Astrocyte (in vitro differentiated cells and primary cell): ENCODE data around the gene FAM193B. TPM values are rescaled to one million over a fixed set of nuclear protein-coding genes. Genes with fewer than 3 reads are reported as not detected.

Experiments used
- DNase-seq: peaks from one replicate; pipeline ENCODE4 v3.0.0-alpha.2; 2010; ENCODE audit warnings: low read depth
- FAIRE-seq: peaks from 2 replicates; lab custom pipeline; 2011; peaks lifted over from hg19 to GRCh38; lab: Jason Lieb, UNC
- H2AFZ ChIP-seq: 2 replicates; pipeline ENCODE4 v1.6.0; 2012; ENCODE audit warnings: low read depth, low read length, inconsistent platforms
- H3K27ac ChIP-seq: 2 replicates; pipeline ENCODE4 v1.5.1; 2011; ENCODE audit warnings: low read depth, low read length, inconsistent platforms
- H3K27me3 ChIP-seq: 2 replicates; pipeline ENCODE4 v1.6.0; 2011; ENCODE audit warnings: low read length, inconsistent platforms; ENCODE audit not compliant: insufficient read depth
- H3K36me3 ChIP-seq: 2 replicates; pipeline ENCODE4 v1.5.1; 2011; ENCODE audit warnings: low read length, inconsistent platforms; ENCODE audit not compliant: insufficient read depth
- H3K4me1 ChIP-seq: 2 replicates; pipeline ENCODE4 v1.5.1; 2011; ENCODE audit warnings: low read length, inconsistent platforms; ENCODE audit not compliant: insufficient read depth
- H3K4me2 ChIP-seq: 2 replicates; pipeline ENCODE4 v1.6.0; 2012; ENCODE audit warnings: low read length, inconsistent platforms
- H3K4me3 ChIP-seq: 2 replicates; pipeline ENCODE4 v1.5.1; 2011; ENCODE audit warnings: low read depth, mild to moderate bottlenecking, low read length, inconsistent platforms; ENCODE audit not compliant: insufficient read depth
- H3K79me2 ChIP-seq: 2 replicates; pipeline ENCODE4 v1.6.0; 2012; ENCODE audit warnings: mild to moderate bottlenecking, low read length, inconsistent platforms; ENCODE audit not compliant: insufficient read depth
- H3K9ac ChIP-seq: 2 replicates; pipeline ENCODE4 v1.6.0; 2012; ENCODE audit warnings: mild to moderate bottlenecking, low read length, inconsistent platforms
- H3K9me3 ChIP-seq: 2 replicates; pipeline ENCODE4 v1.5.1; 2012; ENCODE audit warnings: low read depth, mild to moderate bottlenecking, low read length, inconsistent platforms; ENCODE audit not compliant: insufficient read depth
- H4K20me1 ChIP-seq: 2 replicates; pipeline ENCODE4 v1.6.0; 2012; ENCODE audit warnings: low read length, inconsistent platforms; ENCODE audit not compliant: insufficient read depth
- H3K27ac Mint-ChIP-seq: one replicate; pipeline ENCODE4 v1.8.0; 2021; ENCODE audit warnings: mild to moderate bottlenecking, mixed read lengths; ENCODE audit not compliant: unreplicated experiment
- H3K27me3 Mint-ChIP-seq: one replicate; pipeline ENCODE4 v1.8.0; 2021; ENCODE audit warnings: low read depth, mixed read lengths; ENCODE audit not compliant: unreplicated experiment
- H3K36me3 Mint-ChIP-seq: one replicate; pipeline ENCODE4 v1.8.0; 2021; ENCODE audit warnings: low read depth, mixed read lengths; ENCODE audit not compliant: unreplicated experiment
- H3K4me1 Mint-ChIP-seq: one replicate; pipeline ENCODE4 v1.8.0; 2021; ENCODE audit warnings: low read depth, mixed read lengths; ENCODE audit not compliant: unreplicated experiment
- H3K4me3 Mint-ChIP-seq: one replicate; pipeline ENCODE4 v1.8.0; 2021; ENCODE audit warnings: mild to moderate bottlenecking, moderate library complexity, mixed read lengths; ENCODE audit not compliant: unreplicated experiment
- H3K9me3 Mint-ChIP-seq: one replicate; pipeline ENCODE4 v1.8.0; 2021; ENCODE audit warnings: mild to moderate bottlenecking, mixed read lengths; ENCODE audit not compliant: unreplicated experiment
- EZH2 ChIP-seq: IDR thresholded peaks from 2 replicates; pipeline ENCODE4 v1.6.1; 2012; ENCODE audit warnings: mild to moderate bottlenecking, low read length, inconsistent platforms; ENCODE audit not compliant: insufficient read depth
- total RNA-seq: library from RNA; stranded (reverse); gene quantifications from 2 replicates; pipeline ENCODE4 v1.2.1, GENCODE V29; 2021
- TF ChIP-seq, protein P1 (sequence below): IDR thresholded peaks from 2 replicates; pipeline ENCODE4 v1.5.1; 2011; ENCODE audit warnings: low read depth, mild to moderate bottlenecking, inconsistent platforms, low read length, moderate library complexity; ENCODE audit not compliant: insufficient read depth

FAM193B gene
- total RNA-seq, 1 donor from 2014 or later, result 48.3 TPM

DNA sequence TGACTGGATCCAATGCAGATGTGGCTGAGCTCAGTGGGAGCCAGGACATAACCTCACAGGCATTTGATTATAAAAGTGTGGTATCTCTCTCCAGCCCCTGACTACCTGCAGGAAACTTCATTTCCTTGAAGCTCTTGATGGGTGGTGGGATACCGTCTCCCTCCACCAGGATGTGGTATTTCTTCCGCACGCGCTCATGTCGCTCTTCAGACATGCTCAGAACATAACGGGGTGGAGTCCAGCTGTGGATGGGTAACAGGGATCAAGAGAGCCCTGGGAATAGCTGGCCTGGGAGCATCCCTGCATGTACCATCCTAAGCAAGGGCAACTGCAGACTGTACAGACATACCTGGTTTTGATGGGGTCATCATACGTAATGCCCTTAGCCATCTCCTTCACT lies 38.8 kb downstream of the FAM193B start:
- Histone ChIP-seq H3K4me2 (peak overlapping the region; percentile 98), H3K9ac (peak overlapping the region; percentile 94), H3K36me3 (peaks cover 35% of the 10 kb centered on the region), H2AFZ (no peak overlapping the region), H3K9me3 (no peaks in the 10 kb centered on the region), H3K79me2 (peaks cover 42% of the 10 kb centered on the region), H4K20me1 (peaks cover 41% of the 10 kb centered on the region), H3K27me3 (no peaks in the 10 kb centered on the region), H3K27ac (no peak overlapping the region), H3K4me3 (peak overlapping the region; percentile 85), H3K4me1 (peaks cover 16% of the 10 kb centered on the region)
- peak overlapping the region; percentile 70 for H3K27ac Mint-ChIP-seq
- no peaks in the 10 kb centered on the region for H3K9me3 Mint-ChIP-seq
- H3K4me1 Mint-ChIP-seq, result peaks cover 11% of the 10 kb centered on the region
- H3K4me3 Mint-ChIP-seq, result peak overlapping the region; percentile 87
- no peak for FAIRE-seq
- TF ChIP-seq EZH2, result no peak
- TF ChIP-seq, protein P1, sequence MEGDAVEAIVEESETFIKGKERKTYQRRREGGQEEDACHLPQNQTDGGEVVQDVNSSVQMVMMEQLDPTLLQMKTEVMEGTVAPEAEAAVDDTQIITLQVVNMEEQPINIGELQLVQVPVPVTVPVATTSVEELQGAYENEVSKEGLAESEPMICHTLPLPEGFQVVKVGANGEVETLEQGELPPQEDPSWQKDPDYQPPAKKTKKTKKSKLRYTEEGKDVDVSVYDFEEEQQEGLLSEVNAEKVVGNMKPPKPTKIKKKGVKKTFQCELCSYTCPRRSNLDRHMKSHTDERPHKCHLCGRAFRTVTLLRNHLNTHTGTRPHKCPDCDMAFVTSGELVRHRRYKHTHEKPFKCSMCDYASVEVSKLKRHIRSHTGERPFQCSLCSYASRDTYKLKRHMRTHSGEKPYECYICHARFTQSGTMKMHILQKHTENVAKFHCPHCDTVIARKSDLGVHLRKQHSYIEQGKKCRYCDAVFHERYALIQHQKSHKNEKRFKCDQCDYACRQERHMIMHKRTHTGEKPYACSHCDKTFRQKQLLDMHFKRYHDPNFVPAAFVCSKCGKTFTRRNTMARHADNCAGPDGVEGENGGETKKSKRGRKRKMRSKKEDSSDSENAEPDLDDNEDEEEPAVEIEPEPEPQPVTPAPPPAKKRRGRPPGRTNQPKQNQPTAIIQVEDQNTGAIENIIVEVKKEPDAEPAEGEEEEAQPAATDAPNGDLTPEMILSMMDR, result no peak
- no peaks in the 10 kb centered on the region for H3K27me3 Mint-ChIP-seq
- DNase-seq, result no peak
- H3K36me3 Mint-ChIP-seq, result peaks cover 30% of the 10 kb centered on the region

DNA sequence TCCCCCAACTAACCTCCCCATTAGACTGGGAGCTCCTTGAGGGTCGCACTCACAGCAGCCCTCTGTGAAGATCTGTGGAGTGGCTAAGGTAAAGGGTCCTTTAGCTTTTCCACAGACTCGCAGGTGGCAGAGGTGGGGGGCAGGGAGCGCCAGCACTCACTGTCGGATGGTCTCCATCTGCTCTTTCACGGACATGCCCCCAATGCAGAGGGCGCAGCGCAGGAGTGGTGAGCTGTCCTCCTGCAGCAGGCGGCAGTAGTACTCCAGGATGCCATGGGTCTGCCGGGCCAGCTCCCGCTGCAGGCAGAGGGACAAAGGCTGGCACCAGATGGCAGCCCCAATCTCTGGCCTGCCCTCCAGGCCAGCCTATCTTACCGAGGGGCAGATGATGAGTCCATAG lies 39.8 kb downstream of the FAM193B start:
- Mint-ChIP-seq H3K27ac (no peak overlapping the region), H3K27me3 (no peaks in the 10 kb centered on the region), H3K4me1 (peaks cover 13% of the 10 kb centered on the region), H3K4me3 (no peak overlapping the region), H3K9me3 (no peaks in the 10 kb centered on the region), H3K36me3 (peaks cover 25% of the 10 kb centered on the region)
- peaks cover 47% of the 10 kb centered on the region for H4K20me1 ChIP-seq
- no peak overlapping the region for H3K27ac ChIP-seq
- H3K79me2 ChIP-seq, result peaks cover 35% of the 10 kb centered on the region
- no peak overlapping the region for H3K4me3 ChIP-seq
- H3K9me3 ChIP-seq, result no peaks in the 10 kb centered on the region
- H3K4me1 ChIP-seq, result peaks cover 16% of the 10 kb centered on the region
- H2AFZ ChIP-seq, result no peak overlapping the region
- no peaks in the 10 kb centered on the region for H3K27me3 ChIP-seq
- FAIRE-seq (no peak), DNase-seq (no peak)
- no peak overlapping the region for H3K4me2 ChIP-seq
- peaks cover 28% of the 10 kb centered on the region for H3K36me3 ChIP-seq
- no peak overlapping the region for H3K9ac ChIP-seq
- no peak for TF ChIP-seq EZH2
- TF ChIP-seq, protein P1, result no peak

DNA sequence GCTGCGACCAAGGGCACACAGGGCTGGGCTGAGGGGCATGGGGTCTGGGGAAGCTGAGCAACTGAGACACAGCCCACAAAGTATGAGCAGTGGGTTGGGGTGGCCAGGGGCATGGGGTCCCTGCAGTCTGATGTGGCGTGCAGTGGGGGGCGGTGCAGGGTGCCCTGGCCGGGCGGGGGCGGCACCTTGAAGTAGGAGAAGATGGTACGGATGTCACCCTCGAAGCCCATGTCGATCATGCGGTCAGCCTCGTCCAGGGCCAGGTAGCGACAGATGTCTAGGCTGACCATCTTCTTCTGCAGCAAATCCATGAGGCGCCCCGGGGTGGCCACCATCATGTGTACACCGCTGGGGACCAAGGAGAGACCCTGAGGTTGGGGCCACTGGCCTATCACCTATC lies 40.9 kb downstream of the FAM193B start:
- Histone ChIP-seq H3K9me3 (no peaks in the 10 kb centered on the region), H3K4me1 (peaks cover 11% of the 10 kb centered on the region), H4K20me1 (peaks cover 50% of the 10 kb centered on the region), H3K9ac (no peak overlapping the region), H3K79me2 (peaks cover 28% of the 10 kb centered on the region), H3K4me2 (no peak overlapping the region), H3K4me3 (no peak overlapping the region), H3K27me3 (no peaks in the 10 kb centered on the region), H3K36me3 (peaks cover 23% of the 10 kb centered on the region), H2AFZ (no peak overlapping the region), H3K27ac (no peak overlapping the region)
- Mint-ChIP-seq H3K27me3 (no peaks in the 10 kb centered on the region), H3K36me3 (peaks cover 25% of the 10 kb centered on the region), H3K4me1 (peaks cover 15% of the 10 kb centered on the region), H3K9me3 (no peaks in the 10 kb centered on the region), H3K4me3 (no peak overlapping the region), H3K27ac (no peak overlapping the region)
- TF ChIP-seq, protein P1, result no peak
- TF ChIP-seq EZH2, result no peak
- no peak for FAIRE-seq
- DNase-seq, result no peak
